ENCODE measurements around the gene DNAH5.
"Not testable (repeated sequence)": the region's sequence is repeated elsewhere in the genome, so short reads cannot be mapped to it uniquely, and the experiment has no call there.

DNAH5 gene

GRCh38 chr5:13944560-13945199 is at the start of gene DNAH5:
Gene DNAH5 (minus strand): TSS chr5:13944688. CDS start chr5:13944438, 250 bp downstream.
- no peak for DNase-seq (ENCODE audit: low read depth)

- DNase-seq (ENCODE audit: low read depth) = no peak
Measured at GRCh38 chr5:13993926-13994325, 49.4 kb upstream of the DNAH5 start.

- DNase-seq (ENCODE audit: low read depth) = no peak
Measured at GRCh38 chr5:13992795-13993194, 48.3 kb upstream of the DNAH5 start.

- DNase-seq (ENCODE audit: low read depth) = no peak
Measured at GRCh38 chr5:13991365-13991764, 46.9 kb upstream of the DNAH5 start.

GRCh38 chr5:13990896-13991295 is 46.4 kb upstream of the DNAH5 start:
- DNase-seq (ENCODE audit: low read depth) = no peak

- DNase-seq (ENCODE audit: low read depth) = no peak
Measured at GRCh38 chr5:13989832-13990231, 45.3 kb upstream of the DNAH5 start.

- no peak for DNase-seq (ENCODE audit: low read depth)
Measured at GRCh38 chr5:13987843-13988464, 43.5 kb upstream of the DNAH5 start.

GRCh38 chr5:13985731-13986418 is 41.4 kb upstream of the DNAH5 start:
- DNase-seq (ENCODE audit: low read depth) = no peak

- DNase-seq (ENCODE audit: low read depth) = not testable (repeated sequence)
Measured at GRCh38 chr5:13984888-13985287, 40.4 kb upstream of the DNAH5 start.

GRCh38 chr5:13976867-13977830 is 32.7 kb upstream of the DNAH5 start:
- no peak for DNase-seq (ENCODE audit: low read depth)

- no peak for DNase-seq (ENCODE audit: low read depth)
Measured at GRCh38 chr5:13976223-13976622, 31.7 kb upstream of the DNAH5 start.

- no peak for DNase-seq (ENCODE audit: low read depth)
Measured at GRCh38 chr5:13975246-13975645, 30.8 kb upstream of the DNAH5 start.

- no peak for DNase-seq (ENCODE audit: low read depth)
Measured at GRCh38 chr5:13973724-13974123, 29.2 kb upstream of the DNAH5 start.

- DNase-seq (ENCODE audit: low read depth) = no peak
Measured at GRCh38 chr5:13972029-13972428, 27.5 kb upstream of the DNAH5 start.

GRCh38 chr5:13957032-13957645 is 12.7 kb upstream of the DNAH5 start:
- DNase-seq (ENCODE audit: low read depth) = no peak

GRCh38 chr5:13956471-13956870 is 12.0 kb upstream of the DNAH5 start:
- no peak for DNase-seq (ENCODE audit: low read depth)

GRCh38 chr5:13955896-13956295 is 11.4 kb upstream of the DNAH5 start:
- DNase-seq (ENCODE audit: low read depth) = no peak

GRCh38 chr5:13946111-13946510 is 1.6 kb upstream of the DNAH5 start:
- no peak for DNase-seq (ENCODE audit: low read depth)

- DNase-seq (ENCODE audit: low read depth) = no peak
Measured at GRCh38 chr5:13945271-13945670, 783 bp upstream of the DNAH5 start.

- DNase-seq (ENCODE audit: low read depth) = no peak
Measured at GRCh38 chr5:13943676-13944075, 812 bp downstream of the DNAH5 start.

- DNase-seq (ENCODE audit: low read depth) = no peak
Measured at GRCh38 chr5:13941468-13941867, 3.0 kb downstream of the DNAH5 start.

- DNase-seq (ENCODE audit: low read depth) = no peak
Measured at GRCh38 chr5:13939638-13940037, 4.8 kb downstream of the DNAH5 start.
